Measurements from ENCODE around the gene COMMD8. TPM values are rescaled to one million over a fixed set of nuclear protein-coding genes. Genes with fewer than 3 reads are reported as not detected.
A peak's percentile ranks its signal among the peaks of the same experiment; 100 is the strongest.

COMMD8 gene
- polyA plus RNA-seq, 3 donors from 2014 or later: 53.8 to 106 (median 63.8) TPM

- Mint-ChIP-seq H3K9me3 (no peaks in the 10 kb centered on the region), H3K4me1 (peaks cover 22 to 27% of the 10 kb centered on the region in 2 donors), H3K4me3 (no peak overlapping the region), H3K36me3 (no peaks in the 10 kb centered on the region), H3K27me3 (ENCODE audit: low read depth in 3 of 3) (peaks cover 0 to 5% (median 0%) of the 10 kb centered on the region in 3 donors), H3K27ac (no peak overlapping the region)
- DNase-seq: no peak
Measured at GRCh38 chr4:47466056-47466785, 2.7 kb upstream of the COMMD8 start.

- H3K27me3 Mint-ChIP-seq (ENCODE audit: low read depth in 3 of 3): peaks cover 0 to 5% (median 0%) of the 10 kb centered on the region in 3 donors
- peaks cover 30 to 34% of the 10 kb centered on the region in 2 donors for H3K4me1 Mint-ChIP-seq
- no peak for DNase-seq
- H3K27ac Mint-ChIP-seq: no peak overlapping the region
- H3K9me3 Mint-ChIP-seq: no peaks in the 10 kb centered on the region
- no peak overlapping the region for H3K4me3 Mint-ChIP-seq
- no peaks in the 10 kb centered on the region for H3K36me3 Mint-ChIP-seq
Measured at GRCh38 chr4:47465004-47465403, 1.5 kb upstream of the COMMD8 start.

DNA sequence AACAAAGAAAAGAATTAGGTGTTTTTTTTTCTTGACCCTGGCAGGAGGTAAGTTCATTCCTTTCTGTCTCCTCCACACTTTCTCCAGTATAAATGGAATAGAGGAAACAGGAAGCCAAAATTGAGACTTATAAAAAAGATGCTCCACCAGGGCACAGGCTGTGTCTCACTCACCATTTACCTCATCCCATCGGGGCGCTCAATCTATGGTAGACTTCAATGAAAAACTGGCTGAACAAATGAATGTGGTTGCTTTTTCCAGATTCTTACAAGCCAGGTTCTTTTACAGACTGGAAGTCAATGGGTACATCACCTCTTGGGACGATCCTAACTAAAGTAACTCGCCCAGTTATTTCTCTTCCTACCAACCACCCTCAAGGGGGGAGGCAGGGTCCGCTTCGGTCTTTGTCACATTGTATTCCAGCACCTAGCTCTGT, 685 bp downstream of the COMMD8 start:
- peaks cover 0 to 5% (median 0%) of the 10 kb centered on the region in 3 donors for H3K27me3 Mint-ChIP-seq (ENCODE audit: low read depth in 3 of 3)
- peak overlapping the region; percentile 88 to 94 (median 92) for H3K27ac Mint-ChIP-seq
- no peak for DNase-seq
- peaks cover 0 to 15% (median 6%) of the 10 kb centered on the region in 3 donors for H3K36me3 Mint-ChIP-seq
- peaks cover 30 to 41% of the 10 kb centered on the region in 2 donors for H3K4me1 Mint-ChIP-seq
- H3K4me3 Mint-ChIP-seq: peak overlapping the region; percentile 88 to 91 (median 89)
- H3K9me3 Mint-ChIP-seq: no peaks in the 10 kb centered on the region

DNA sequence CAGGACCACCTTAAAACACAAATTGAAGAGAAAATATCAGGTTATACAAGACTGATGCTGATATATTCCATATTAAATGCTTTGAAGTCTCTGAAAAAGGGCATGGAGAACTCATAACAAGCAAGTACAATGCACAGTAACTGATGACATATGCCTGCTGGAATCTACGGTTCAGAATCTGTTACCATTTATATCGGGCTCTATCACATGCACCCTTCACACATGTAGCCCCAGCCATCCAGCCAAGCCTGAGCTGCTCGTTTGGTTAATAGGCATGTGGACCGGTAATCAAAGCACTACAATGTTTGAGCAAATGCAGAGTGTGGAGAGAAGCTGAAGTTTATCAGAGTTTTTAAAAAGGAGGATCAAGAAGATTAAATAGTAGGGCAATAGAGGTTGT, 11.8 kb downstream of the COMMD8 start:
- no peak overlapping the region for H3K4me3 Mint-ChIP-seq
- peaks cover 26 to 44% (median 39%) of the 10 kb centered on the region in 3 donors for H3K36me3 Mint-ChIP-seq
- no peak for DNase-seq
- peaks cover 0 to 6% of the 10 kb centered on the region in 2 donors for H3K4me1 Mint-ChIP-seq
- H3K27me3 Mint-ChIP-seq (ENCODE audit: low read depth in 3 of 3): peaks cover 0 to 2% (median 0%) of the 10 kb centered on the region in 3 donors
- no peaks in the 10 kb centered on the region for H3K9me3 Mint-ChIP-seq
- no peak overlapping the region for H3K27ac Mint-ChIP-seq

GRCh38 chr4:47444031-47444430, 19.5 kb downstream of the COMMD8 start:
- Mint-ChIP-seq H3K27me3 (ENCODE audit: low read depth in 3 of 3) (peaks cover 0 to 2% (median 0%) of the 10 kb centered on the region in 3 donors), H3K9me3 (no peaks in the 10 kb centered on the region), H3K27ac (no peak overlapping the region), H3K36me3 (peaks cover 6 to 8% (median 7%) of the 10 kb centered on the region in 3 donors), H3K4me1 (peaks cover 5 to 7% of the 10 kb centered on the region in 2 donors), H3K4me3 (no peak overlapping the region)
- DNase-seq: no peak

GRCh38 chr4:47442980-47443379, 20.5 kb downstream of the COMMD8 start:
- no peak overlapping the region for H3K4me3 Mint-ChIP-seq
- peaks cover 0 to 6% (median 5%) of the 10 kb centered on the region in 3 donors for H3K36me3 Mint-ChIP-seq
- no peak for DNase-seq
- peak overlapping the region in 1 of 6 donors; percentile 41 for H3K27ac Mint-ChIP-seq
- peaks cover 5 to 7% of the 10 kb centered on the region in 2 donors for H3K4me1 Mint-ChIP-seq
- H3K9me3 Mint-ChIP-seq: no peaks in the 10 kb centered on the region
- peaks cover 0 to 2% (median 0%) of the 10 kb centered on the region in 3 donors for H3K27me3 Mint-ChIP-seq (ENCODE audit: low read depth in 3 of 3)

DNA sequence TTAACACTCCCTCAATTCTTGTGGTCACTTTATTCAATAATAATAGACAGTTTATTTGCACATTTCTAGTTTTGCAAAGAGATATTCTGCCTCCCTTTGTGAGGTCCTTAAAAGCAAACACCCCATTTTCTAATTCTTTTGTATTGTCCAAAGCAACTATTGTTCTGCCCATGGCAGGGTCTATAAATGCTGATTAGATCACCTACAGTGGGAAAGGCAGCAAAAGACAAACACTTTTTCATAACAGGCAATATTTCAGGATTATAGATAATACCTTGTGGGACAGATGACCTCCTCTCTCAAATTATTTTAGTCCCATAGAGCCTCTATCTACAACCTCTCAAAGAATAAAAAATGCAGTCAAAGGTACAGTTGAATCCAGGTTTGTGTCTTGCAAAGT, 28.6 kb downstream of the COMMD8 start:
- no peak overlapping the region for H3K4me3 Mint-ChIP-seq
- no peaks in the 10 kb centered on the region for H3K4me1 Mint-ChIP-seq
- no peak for DNase-seq
- H3K27me3 Mint-ChIP-seq (ENCODE audit: low read depth in 3 of 3): peaks cover 0 to 3% (median 2%) of the 10 kb centered on the region in 3 donors
- H3K27ac Mint-ChIP-seq: no peak overlapping the region
- no peaks in the 10 kb centered on the region for H3K9me3 Mint-ChIP-seq
- no peaks in the 10 kb centered on the region for H3K36me3 Mint-ChIP-seq

DNA sequence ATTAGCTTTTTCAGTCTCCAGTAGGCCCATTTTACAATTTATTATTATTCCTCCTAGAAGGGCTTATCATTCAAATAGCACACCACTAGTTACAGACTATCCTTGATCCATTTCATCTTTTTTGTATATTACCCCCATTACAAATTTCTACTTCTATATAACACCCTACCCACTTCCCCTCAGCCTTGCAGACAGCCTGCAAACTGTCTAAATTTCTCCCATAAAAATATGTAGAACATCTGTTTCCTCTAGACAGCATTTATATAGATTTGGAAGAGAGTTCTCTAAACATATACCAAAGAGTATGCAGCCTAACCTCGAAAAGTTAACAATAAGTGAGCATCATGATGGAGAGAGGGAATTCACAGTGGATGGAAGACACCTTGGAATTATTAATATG, 30.8 kb downstream of the COMMD8 start:
- Mint-ChIP-seq H3K27ac (no peak overlapping the region), H3K4me1 (no peaks in the 10 kb centered on the region), H3K4me3 (no peak overlapping the region), H3K27me3 (ENCODE audit: low read depth in 3 of 3) (peaks cover 0 to 3% (median 2%) of the 10 kb centered on the region in 3 donors), H3K36me3 (peaks cover 0 to 4% (median 0%) of the 10 kb centered on the region in 3 donors), H3K9me3 (no peaks in the 10 kb centered on the region)
- no peak for DNase-seq

DNA sequence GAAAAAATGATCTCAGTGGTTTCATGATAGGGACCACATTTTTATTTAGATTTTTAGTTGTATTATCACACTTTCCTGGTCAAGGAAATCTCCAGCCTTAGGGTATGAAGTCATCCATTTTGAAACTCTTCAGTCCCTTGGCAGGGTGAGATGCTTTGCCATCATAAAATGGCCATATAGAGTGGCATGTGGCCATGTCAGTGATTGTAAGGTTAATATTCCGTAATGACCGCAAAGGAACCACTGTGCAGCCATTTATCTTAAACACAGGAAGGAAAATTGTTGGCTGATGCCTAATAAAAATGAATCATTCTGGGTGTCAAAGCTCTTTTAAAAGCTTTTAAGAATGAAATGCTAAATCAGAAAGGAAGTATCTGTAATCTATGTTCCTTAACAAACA, 35.6 kb downstream of the COMMD8 start:
- Mint-ChIP-seq H3K9me3 (peaks cover 0 to 2% (median 0%) of the 10 kb centered on the region in 6 donors), H3K27ac (no peak overlapping the region), H3K36me3 (peaks cover 0 to 4% (median 0%) of the 10 kb centered on the region in 3 donors), H3K27me3 (ENCODE audit: low read depth in 3 of 3) (peaks cover 0 to 3% (median 2%) of the 10 kb centered on the region in 3 donors), H3K4me3 (no peak overlapping the region), H3K4me1 (no peaks in the 10 kb centered on the region)
- no peak for DNase-seq

- H3K4me1 Mint-ChIP-seq: no peaks in the 10 kb centered on the region
- H3K36me3 Mint-ChIP-seq: peaks cover 0 to 4% (median 0%) of the 10 kb centered on the region in 3 donors
- H3K27ac Mint-ChIP-seq: no peak overlapping the region
- H3K27me3 Mint-ChIP-seq (ENCODE audit: low read depth in 3 of 3): peaks cover 2 to 5% (median 2%) of the 10 kb centered on the region in 3 donors
- peaks cover 0 to 2% (median 0%) of the 10 kb centered on the region in 6 donors for H3K9me3 Mint-ChIP-seq
- DNase-seq: no peak
- H3K4me3 Mint-ChIP-seq: no peak overlapping the region
Measured at GRCh38 chr4:47425628-47426027, 37.9 kb downstream of the COMMD8 start.

DNA sequence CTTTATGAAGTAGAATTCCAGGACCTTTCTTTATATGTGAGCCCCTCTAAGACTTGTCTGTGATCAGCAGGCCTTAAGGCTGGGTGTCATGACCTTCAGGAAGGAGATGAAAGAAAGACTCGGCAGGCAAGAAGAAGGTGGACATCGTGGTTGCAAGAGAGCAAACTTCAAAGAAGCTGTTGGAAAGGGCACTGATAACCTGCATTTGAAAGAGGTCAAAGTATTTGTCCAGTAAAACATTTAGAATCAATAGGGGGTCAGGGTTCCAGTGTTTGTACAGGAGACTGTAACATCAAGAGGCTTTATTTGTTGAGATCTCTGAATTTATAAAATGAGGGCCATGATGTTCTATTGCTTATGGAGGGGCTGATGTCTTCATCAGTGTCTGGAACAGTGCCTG, 44.2 kb downstream of the COMMD8 start:
- no peak overlapping the region for H3K27ac Mint-ChIP-seq
- H3K27me3 Mint-ChIP-seq (ENCODE audit: low read depth in 3 of 3): peaks cover 2 to 5% (median 2%) of the 10 kb centered on the region in 3 donors

GRCh38 chr4:47418147-47418546, 45.4 kb downstream of the COMMD8 start:
- H3K36me3 Mint-ChIP-seq: no peaks in the 10 kb centered on the region

More for the DNA sequence above, 44.2 kb downstream of the COMMD8 start:
- H3K4me1 Mint-ChIP-seq: no peaks in the 10 kb centered on the region
- no peak for DNase-seq
- no peaks in the 10 kb centered on the region for H3K36me3 Mint-ChIP-seq
- no peaks in the 10 kb centered on the region for H3K9me3 Mint-ChIP-seq
- H3K4me3 Mint-ChIP-seq: no peak overlapping the region

DNA sequence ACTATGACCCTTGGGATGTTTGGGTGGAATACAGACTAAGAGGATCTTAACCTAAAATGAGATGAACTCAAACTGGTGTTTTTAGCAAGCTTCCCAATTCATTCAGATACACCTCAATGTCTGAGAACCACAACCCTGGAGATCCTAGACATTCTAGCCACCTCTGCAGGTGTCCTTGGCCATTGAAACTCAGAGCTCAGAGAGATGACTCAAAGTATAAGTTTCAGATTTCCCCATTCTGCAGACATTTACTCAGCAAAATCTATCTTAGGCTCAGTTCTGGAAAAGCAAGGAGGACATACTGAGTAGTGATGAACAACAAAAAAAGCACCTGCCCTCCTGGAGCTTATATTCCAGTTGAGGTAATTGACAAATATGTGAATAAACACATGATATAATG, 47.8 kb downstream of the COMMD8 start:
- H3K9me3 Mint-ChIP-seq: no peaks in the 10 kb centered on the region
- no peaks in the 10 kb centered on the region for H3K36me3 Mint-ChIP-seq
- DNase-seq: no peak
- no peak overlapping the region for H3K27ac Mint-ChIP-seq
- no peaks in the 10 kb centered on the region for H3K4me1 Mint-ChIP-seq
- peaks cover 0 to 2% (median 1%) of the 10 kb centered on the region in 3 donors for H3K27me3 Mint-ChIP-seq (ENCODE audit: low read depth in 3 of 3)
- no peak overlapping the region for H3K4me3 Mint-ChIP-seq

More at GRCh38 chr4:47418147-47418546, 45.4 kb downstream of the COMMD8 start:
- Mint-ChIP-seq H3K9me3 (no peaks in the 10 kb centered on the region), H3K27me3 (ENCODE audit: low read depth in 3 of 3) (peaks cover 0 to 3% (median 2%) of the 10 kb centered on the region in 3 donors), H3K27ac (no peak overlapping the region), H3K4me3 (no peak overlapping the region), H3K4me1 (no peaks in the 10 kb centered on the region)
- DNase-seq: no peak

- no peaks in the 10 kb centered on the region for H3K4me1 Mint-ChIP-seq
- H3K4me3 Mint-ChIP-seq: no peak overlapping the region
- H3K9me3 Mint-ChIP-seq: peaks cover 0 to 2% (median 0%) of the 10 kb centered on the region in 6 donors
- no peaks in the 10 kb centered on the region for H3K36me3 Mint-ChIP-seq
- DNase-seq: no peak
- no peak overlapping the region for H3K27ac Mint-ChIP-seq
- peaks cover 0 to 2% (median 1%) of the 10 kb centered on the region in 3 donors for H3K27me3 Mint-ChIP-seq (ENCODE audit: low read depth in 3 of 3)
Measured at GRCh38 chr4:47413521-47413920, 50.0 kb downstream of the COMMD8 start.
